Measurements from ENCODE around the gene SEMA3C.

DNA sequence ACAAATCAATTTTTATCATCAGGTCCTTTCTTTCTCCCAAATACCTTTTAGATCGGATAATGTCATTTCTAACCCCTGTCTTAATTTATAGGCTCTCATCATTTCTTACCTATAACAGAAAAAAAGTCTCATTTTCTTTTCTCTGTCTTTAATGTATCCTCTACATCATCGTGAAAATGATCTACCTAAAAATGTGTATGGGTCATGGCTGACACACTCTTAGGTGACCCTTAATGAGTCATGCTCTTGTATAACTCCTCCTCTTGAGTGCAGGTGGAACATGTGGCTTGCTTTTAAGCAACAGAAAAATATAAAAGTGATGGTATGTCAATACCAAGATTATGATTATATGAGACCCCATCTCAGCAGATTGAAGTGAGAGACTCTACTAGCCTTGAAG is 139.4 kb downstream of the SEMA3C start:
- TF ChIP-seq POLR2AphosphoS5 (IDR thresholded peaks at IDR 0.05): no peak
- TF ChIP-seq, protein P1, sequence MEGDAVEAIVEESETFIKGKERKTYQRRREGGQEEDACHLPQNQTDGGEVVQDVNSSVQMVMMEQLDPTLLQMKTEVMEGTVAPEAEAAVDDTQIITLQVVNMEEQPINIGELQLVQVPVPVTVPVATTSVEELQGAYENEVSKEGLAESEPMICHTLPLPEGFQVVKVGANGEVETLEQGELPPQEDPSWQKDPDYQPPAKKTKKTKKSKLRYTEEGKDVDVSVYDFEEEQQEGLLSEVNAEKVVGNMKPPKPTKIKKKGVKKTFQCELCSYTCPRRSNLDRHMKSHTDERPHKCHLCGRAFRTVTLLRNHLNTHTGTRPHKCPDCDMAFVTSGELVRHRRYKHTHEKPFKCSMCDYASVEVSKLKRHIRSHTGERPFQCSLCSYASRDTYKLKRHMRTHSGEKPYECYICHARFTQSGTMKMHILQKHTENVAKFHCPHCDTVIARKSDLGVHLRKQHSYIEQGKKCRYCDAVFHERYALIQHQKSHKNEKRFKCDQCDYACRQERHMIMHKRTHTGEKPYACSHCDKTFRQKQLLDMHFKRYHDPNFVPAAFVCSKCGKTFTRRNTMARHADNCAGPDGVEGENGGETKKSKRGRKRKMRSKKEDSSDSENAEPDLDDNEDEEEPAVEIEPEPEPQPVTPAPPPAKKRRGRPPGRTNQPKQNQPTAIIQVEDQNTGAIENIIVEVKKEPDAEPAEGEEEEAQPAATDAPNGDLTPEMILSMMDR (IDR thresholded peaks at IDR 0.05): no peak
- TF ChIP-seq POLR2A (IDR thresholded peaks at IDR 0.05; ENCODE audit: low read depth): no peak
